ENCODE results near the gene SS18L1.

Gene SS18L1

GRCh38 chr20:62175711-62176110 lies 32.1 kb downstream of the SS18L1 start:
- no peak overlapping the region for H2BK120ac ChIP-seq (ENCODE audit: low read depth, low read length)
- no peak overlapping the region for H3K4ac ChIP-seq (ENCODE audit: low read depth, low read length)
- H3K18ac ChIP-seq (ENCODE audit: low read length) = no peak overlapping the region
- H3K56ac ChIP-seq (ENCODE audit: low read length) = no peak overlapping the region
- no peak overlapping the region for H2BK15ac ChIP-seq (replicated peaks; ENCODE audit: low read depth)
- H3K79me2 ChIP-seq (ENCODE audit: control insufficient read depth, insufficient read depth, low read length) = no peaks in the 10 kb centered on the region
- H4K8ac ChIP-seq (ENCODE audit: low read depth, low read length) = no peak overlapping the region
- WGBS (ENCODE audit: extremely low coverage, insufficient coverage, low lambda C conversion rate) = no CpG with 5 or more reads among the region's 10 CpGs
- peaks cover 2% of the 10 kb centered on the region for H3K36me3 ChIP-seq (ENCODE audit: control insufficient read depth, insufficient read depth, low read length)
- H3K4me3 ChIP-seq (ENCODE audit: low read length) = no peak overlapping the region
- H3K79me1 ChIP-seq (ENCODE audit: low read length) = no peaks in the 10 kb centered on the region
- no peak overlapping the region for H3K23ac ChIP-seq (ENCODE audit: low read length)
- no peak overlapping the region for H2BK5ac ChIP-seq (ENCODE audit: low read length)
- no peaks in the 10 kb centered on the region for H3K27me3 ChIP-seq (ENCODE audit: insufficient read depth, low read length, poor library complexity)
- DNase-seq = no peak
- no peak overlapping the region for H3K27ac ChIP-seq (ENCODE audit: low read depth, low read length)
- no peak overlapping the region for H3K4me2 ChIP-seq (ENCODE audit: low read length)
- H4K5ac ChIP-seq (ENCODE audit: low read length) = no peak overlapping the region
- H3K4me1 ChIP-seq (ENCODE audit: control insufficient read depth, low read depth, low read length) = no peaks in the 10 kb centered on the region
- H2AK5ac ChIP-seq (ENCODE audit: low read length) = no peak overlapping the region
- no peak overlapping the region for H3K9ac ChIP-seq (ENCODE audit: low read length)

DNA sequence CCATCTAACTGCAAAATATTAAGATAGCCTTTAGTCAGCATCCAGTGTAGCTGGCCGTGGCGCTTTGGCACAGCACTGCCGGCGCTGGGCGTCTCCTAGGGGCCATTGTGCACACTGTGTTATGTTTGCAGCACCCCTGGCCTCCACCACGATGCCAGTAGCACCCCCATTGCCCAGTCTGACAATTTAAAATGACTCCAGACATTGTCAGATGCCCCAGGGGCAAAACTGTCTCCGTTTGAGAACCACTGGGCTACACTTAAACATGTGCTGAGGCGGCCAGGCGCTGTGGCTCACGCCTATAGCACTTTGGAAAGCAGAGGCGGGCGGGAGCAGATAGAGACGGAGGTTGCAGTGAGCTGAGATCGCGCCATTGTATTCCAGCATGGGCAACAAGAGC lies 33.3 kb downstream of the SS18L1 start:
- no peak overlapping the region for H3K23ac ChIP-seq (ENCODE audit: low read length)
- H3K4me3 ChIP-seq (ENCODE audit: low read length) = no peak overlapping the region
- no peak overlapping the region for H2BK5ac ChIP-seq (ENCODE audit: low read length)
- WGBS (ENCODE audit: extremely low coverage, insufficient coverage, low lambda C conversion rate) = no CpG with 5 or more reads among the region's 15 CpGs
- no peak overlapping the region for H3K9ac ChIP-seq (ENCODE audit: low read length)
- H2BK15ac ChIP-seq (replicated peaks; ENCODE audit: low read depth) = no peak overlapping the region
- no peaks in the 10 kb centered on the region for H3K79me2 ChIP-seq (ENCODE audit: control insufficient read depth, insufficient read depth, low read length)
- no peaks in the 10 kb centered on the region for H3K27me3 ChIP-seq (ENCODE audit: insufficient read depth, low read length, poor library complexity)
- no peak overlapping the region for H3K18ac ChIP-seq (ENCODE audit: low read length)
- no peaks in the 10 kb centered on the region for H3K79me1 ChIP-seq (ENCODE audit: low read length)
- no peak overlapping the region for H2AK5ac ChIP-seq (ENCODE audit: low read length)
- H3K4ac ChIP-seq (ENCODE audit: low read depth, low read length) = no peak overlapping the region
- no peak overlapping the region for H3K56ac ChIP-seq (ENCODE audit: low read length)
- no peak overlapping the region for H3K27ac ChIP-seq (ENCODE audit: low read depth, low read length)
- H4K8ac ChIP-seq (ENCODE audit: low read depth, low read length) = no peak overlapping the region
- H4K5ac ChIP-seq (ENCODE audit: low read length) = no peak overlapping the region
- H3K4me1 ChIP-seq (ENCODE audit: control insufficient read depth, low read depth, low read length) = no peaks in the 10 kb centered on the region
- H3K4me2 ChIP-seq (ENCODE audit: low read length) = no peak overlapping the region
- H2BK120ac ChIP-seq (ENCODE audit: low read depth, low read length) = no peak overlapping the region
- no peak for DNase-seq
- peaks cover 2% of the 10 kb centered on the region for H3K36me3 ChIP-seq (ENCODE audit: control insufficient read depth, insufficient read depth, low read length)

GRCh38 chr20:62177307-62177706 lies 33.7 kb downstream of the SS18L1 start:
- Histone ChIP-seq H3K27me3 (ENCODE audit: insufficient read depth, low read length, poor library complexity) (no peaks in the 10 kb centered on the region), H3K4me3 (ENCODE audit: low read length) (no peak overlapping the region), H3K79me2 (ENCODE audit: control insufficient read depth, insufficient read depth, low read length) (no peaks in the 10 kb centered on the region), H3K4me1 (ENCODE audit: control insufficient read depth, low read depth, low read length) (no peaks in the 10 kb centered on the region), H4K8ac (ENCODE audit: low read depth, low read length) (no peak overlapping the region), H3K79me1 (ENCODE audit: low read length) (no peaks in the 10 kb centered on the region), H3K9ac (ENCODE audit: low read length) (no peak overlapping the region), H3K4me2 (ENCODE audit: low read length) (no peak overlapping the region), H3K4ac (ENCODE audit: low read depth, low read length) (no peak overlapping the region), H3K18ac (ENCODE audit: low read length) (no peak overlapping the region), H3K56ac (ENCODE audit: low read length) (no peak overlapping the region), H2BK120ac (ENCODE audit: low read depth, low read length) (no peak overlapping the region), H4K5ac (ENCODE audit: low read length) (no peak overlapping the region), H2AK5ac (ENCODE audit: low read length) (no peak overlapping the region), H2BK15ac (replicated peaks; ENCODE audit: low read depth) (no peak overlapping the region), H3K23ac (ENCODE audit: low read length) (no peak overlapping the region), H2BK5ac (ENCODE audit: low read length) (no peak overlapping the region), H3K36me3 (ENCODE audit: control insufficient read depth, insufficient read depth, low read length) (peaks cover 2% of the 10 kb centered on the region), H3K27ac (ENCODE audit: low read depth, low read length) (no peak overlapping the region)
- no peak for DNase-seq
- no CpG with 5 or more reads among the region's 9 CpGs for WGBS (ENCODE audit: extremely low coverage, insufficient coverage, low lambda C conversion rate)

- no peak overlapping the region for H3K56ac ChIP-seq (ENCODE audit: low read length)
- WGBS (ENCODE audit: extremely low coverage, insufficient coverage, low lambda C conversion rate) = no CpG with 5 or more reads among the region's 19 CpGs
- H3K36me3 ChIP-seq (ENCODE audit: control insufficient read depth, insufficient read depth, low read length) = peaks cover 2% of the 10 kb centered on the region
- no peak overlapping the region for H3K18ac ChIP-seq (ENCODE audit: low read length)
- no peak overlapping the region for H3K23ac ChIP-seq (ENCODE audit: low read length)
- no peak overlapping the region for H3K4me3 ChIP-seq (ENCODE audit: low read length)
- peaks cover 1% of the 10 kb centered on the region for H3K79me1 ChIP-seq (ENCODE audit: low read length)
- H2BK5ac ChIP-seq (ENCODE audit: low read length) = no peak overlapping the region
- no peak overlapping the region for H3K27ac ChIP-seq (ENCODE audit: low read depth, low read length)
- H2AK5ac ChIP-seq (ENCODE audit: low read length) = no peak overlapping the region
- peaks cover 2% of the 10 kb centered on the region for H3K79me2 ChIP-seq (ENCODE audit: control insufficient read depth, insufficient read depth, low read length)
- no peaks in the 10 kb centered on the region for H3K4me1 ChIP-seq (ENCODE audit: control insufficient read depth, low read depth, low read length)
- no peak overlapping the region for H4K5ac ChIP-seq (ENCODE audit: low read length)
- no peak overlapping the region for H2BK120ac ChIP-seq (ENCODE audit: low read depth, low read length)
- H4K8ac ChIP-seq (ENCODE audit: low read depth, low read length) = no peak overlapping the region
- no peak overlapping the region for H3K9ac ChIP-seq (ENCODE audit: low read length)
- no peak overlapping the region for H2BK15ac ChIP-seq (replicated peaks; ENCODE audit: low read depth)
- no peak overlapping the region for H3K4ac ChIP-seq (ENCODE audit: low read depth, low read length)
- no peak for DNase-seq
- H3K27me3 ChIP-seq (ENCODE audit: insufficient read depth, low read length, poor library complexity) = no peaks in the 10 kb centered on the region
- no peak overlapping the region for H3K4me2 ChIP-seq (ENCODE audit: low read length)
Observed at GRCh38 chr20:62178316-62179161, 35.0 kb downstream of the SS18L1 start.

DNA sequence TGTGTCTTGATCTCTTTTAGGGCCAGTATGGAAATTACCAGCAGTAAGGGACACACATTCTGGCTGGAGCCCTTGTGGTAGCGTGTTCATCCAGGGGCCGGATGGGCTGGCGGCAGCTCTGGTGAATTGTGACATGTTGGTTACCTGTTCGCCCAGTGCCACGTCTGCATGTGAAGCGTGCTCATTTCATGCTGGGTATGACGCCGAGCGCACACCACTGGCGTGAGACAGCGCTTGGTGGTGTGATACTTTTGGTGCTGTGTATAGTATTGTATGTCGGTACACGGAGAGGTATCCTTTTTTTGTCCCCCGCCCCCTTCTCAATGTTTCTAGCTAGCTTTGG lies 35.6 kb downstream of the SS18L1 start:
- Histone ChIP-seq H3K23ac (ENCODE audit: low read length) (no peak overlapping the region), H3K9ac (ENCODE audit: low read length) (no peak overlapping the region), H3K4me1 (ENCODE audit: control insufficient read depth, low read depth, low read length) (no peaks in the 10 kb centered on the region), H3K36me3 (ENCODE audit: control insufficient read depth, insufficient read depth, low read length) (peaks cover 2% of the 10 kb centered on the region), H3K4ac (ENCODE audit: low read depth, low read length) (no peak overlapping the region), H3K18ac (ENCODE audit: low read length) (no peak overlapping the region), H2BK5ac (ENCODE audit: low read length) (no peak overlapping the region), H3K56ac (ENCODE audit: low read length) (no peak overlapping the region), H4K5ac (ENCODE audit: low read length) (no peak overlapping the region), H3K27me3 (ENCODE audit: insufficient read depth, low read length, poor library complexity) (no peaks in the 10 kb centered on the region), H3K4me2 (ENCODE audit: low read length) (no peak overlapping the region), H2BK15ac (replicated peaks; ENCODE audit: low read depth) (no peak overlapping the region), H2BK120ac (ENCODE audit: low read depth, low read length) (no peak overlapping the region), H3K79me2 (ENCODE audit: control insufficient read depth, insufficient read depth, low read length) (peaks cover 5% of the 10 kb centered on the region), H3K27ac (ENCODE audit: low read depth, low read length) (no peak overlapping the region), H3K4me3 (ENCODE audit: low read length) (no peak overlapping the region), H3K79me1 (ENCODE audit: low read length) (peaks cover 4% of the 10 kb centered on the region), H2AK5ac (ENCODE audit: low read length) (no peak overlapping the region), H4K8ac (ENCODE audit: low read depth, low read length) (no peak overlapping the region)
- no CpG with 5 or more reads among the region's 14 CpGs for WGBS (ENCODE audit: extremely low coverage, insufficient coverage, low lambda C conversion rate)
- no peak for DNase-seq

- Histone ChIP-seq H3K4me2 (ENCODE audit: low read length) (no peak overlapping the region), H3K23ac (ENCODE audit: low read length) (no peak overlapping the region), H3K27ac (ENCODE audit: low read depth, low read length) (no peak overlapping the region), H3K4me1 (ENCODE audit: control insufficient read depth, low read depth, low read length) (no peaks in the 10 kb centered on the region), H2BK5ac (ENCODE audit: low read length) (no peak overlapping the region), H3K56ac (ENCODE audit: low read length) (no peak overlapping the region), H3K27me3 (ENCODE audit: insufficient read depth, low read length, poor library complexity) (no peaks in the 10 kb centered on the region), H3K18ac (ENCODE audit: low read length) (no peak overlapping the region), H3K36me3 (ENCODE audit: control insufficient read depth, insufficient read depth, low read length) (no peaks in the 10 kb centered on the region), H3K4ac (ENCODE audit: low read depth, low read length) (no peak overlapping the region), H3K9ac (ENCODE audit: low read length) (peak overlapping the region; percentile 12), H3K79me1 (ENCODE audit: low read length) (peaks cover 10% of the 10 kb centered on the region), H3K4me3 (ENCODE audit: low read length) (no peak overlapping the region), H2BK120ac (ENCODE audit: low read depth, low read length) (no peak overlapping the region), H4K5ac (ENCODE audit: low read length) (no peak overlapping the region), H3K79me2 (ENCODE audit: control insufficient read depth, insufficient read depth, low read length) (peaks cover 6% of the 10 kb centered on the region), H2AK5ac (ENCODE audit: low read length) (no peak overlapping the region), H4K8ac (ENCODE audit: low read depth, low read length) (no peak overlapping the region), H2BK15ac (replicated peaks; ENCODE audit: low read depth) (no peak overlapping the region)
- WGBS (ENCODE audit: extremely low coverage, insufficient coverage, low lambda C conversion rate) = no CpG with 5 or more reads among the region's 2 CpGs
- DNase-seq = no peak
Observed at GRCh38 chr20:62181808-62182207, 38.2 kb downstream of the SS18L1 start.

All from mesendoderm (in vitro differentiated cells).